ENCODE data around the gene KIRREL3. TPM values are rescaled to one million over a fixed set of nuclear protein-coding genes. Genes with fewer than 3 reads are reported as not detected.

KIRREL3 gene
- total RNA-seq, 4 donors from 2014 or later, result 0.19 TPM; not detected in 3

GRCh38 chr11:126700768-126701519, 299.6 kb downstream of the KIRREL3 start:
- Histone ChIP-seq H3K9me3 (no peaks in the 10 kb centered on the region), H3K4me1 (no peaks in the 10 kb centered on the region), H3K4me3 (no peak overlapping the region), H3K27ac (no peak overlapping the region), H3K36me3 (no peaks in the 10 kb centered on the region), H3K27me3 (peaks cover 0 to 7% (median 0%) of the 10 kb centered on the region in 4 donors)
- TF ChIP-seq, protein P1, sequence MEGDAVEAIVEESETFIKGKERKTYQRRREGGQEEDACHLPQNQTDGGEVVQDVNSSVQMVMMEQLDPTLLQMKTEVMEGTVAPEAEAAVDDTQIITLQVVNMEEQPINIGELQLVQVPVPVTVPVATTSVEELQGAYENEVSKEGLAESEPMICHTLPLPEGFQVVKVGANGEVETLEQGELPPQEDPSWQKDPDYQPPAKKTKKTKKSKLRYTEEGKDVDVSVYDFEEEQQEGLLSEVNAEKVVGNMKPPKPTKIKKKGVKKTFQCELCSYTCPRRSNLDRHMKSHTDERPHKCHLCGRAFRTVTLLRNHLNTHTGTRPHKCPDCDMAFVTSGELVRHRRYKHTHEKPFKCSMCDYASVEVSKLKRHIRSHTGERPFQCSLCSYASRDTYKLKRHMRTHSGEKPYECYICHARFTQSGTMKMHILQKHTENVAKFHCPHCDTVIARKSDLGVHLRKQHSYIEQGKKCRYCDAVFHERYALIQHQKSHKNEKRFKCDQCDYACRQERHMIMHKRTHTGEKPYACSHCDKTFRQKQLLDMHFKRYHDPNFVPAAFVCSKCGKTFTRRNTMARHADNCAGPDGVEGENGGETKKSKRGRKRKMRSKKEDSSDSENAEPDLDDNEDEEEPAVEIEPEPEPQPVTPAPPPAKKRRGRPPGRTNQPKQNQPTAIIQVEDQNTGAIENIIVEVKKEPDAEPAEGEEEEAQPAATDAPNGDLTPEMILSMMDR (IDR thresholded peaks at IDR 0.05), result no peak
- TF ChIP-seq POLR2A (IDR thresholded peaks at IDR 0.05), result no peak
- WGBS, 2 donors, result 72 to 76% methylated on average over 9 of the region's 9 CpGs
- intact Hi-C loops (cut with DNase I), result no loop called here
- no peak for DNase-seq

- no peak for DNase-seq
- TF ChIP-seq, protein P1 (IDR thresholded peaks at IDR 0.05), result no peak
- TF ChIP-seq POLR2A (IDR thresholded peaks at IDR 0.05), result no peak
- Histone ChIP-seq H3K4me1 (no peaks in the 10 kb centered on the region), H3K4me3 (no peak overlapping the region), H3K36me3 (no peaks in the 10 kb centered on the region), H3K9me3 (no peaks in the 10 kb centered on the region), H3K27ac (no peak overlapping the region), H3K27me3 (peaks cover 0 to 7% (median 0%) of the 10 kb centered on the region in 4 donors)
- WGBS, 2 donors, result 55 to 60% methylated on average over 6 of the region's 8 CpGs
- intact Hi-C loops (cut with DNase I), result no loop called here
Observed at GRCh38 chr11:126698576-126698975, 302.0 kb downstream of the KIRREL3 start.

DNA sequence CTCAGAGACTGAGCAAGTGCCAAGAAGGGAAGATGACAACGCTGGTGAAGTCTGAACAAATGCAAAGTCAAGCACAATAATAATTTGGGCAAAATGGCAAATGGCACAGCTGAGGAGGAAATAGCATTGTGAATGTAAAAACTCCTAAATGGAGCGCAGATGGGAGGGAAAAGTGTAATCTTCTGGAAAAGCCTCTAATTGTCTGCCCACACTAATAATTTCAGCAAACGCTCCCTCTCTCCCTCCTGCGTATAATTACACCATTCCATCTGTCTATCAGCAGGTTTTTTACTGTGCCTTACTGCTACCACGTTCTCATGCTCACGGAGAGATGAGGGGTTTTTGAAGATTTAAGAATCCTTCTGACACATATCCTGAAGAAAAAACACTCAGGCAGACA, 302.6 kb downstream of the KIRREL3 start:
- Histone ChIP-seq H3K27ac (no peak overlapping the region), H3K36me3 (no peaks in the 10 kb centered on the region), H3K4me3 (no peak overlapping the region), H3K4me1 (no peaks in the 10 kb centered on the region), H3K27me3 (peaks cover 0 to 7% (median 0%) of the 10 kb centered on the region in 4 donors), H3K9me3 (no peaks in the 10 kb centered on the region)
- WGBS, 2 donors, result 69% methylated on average over 6 of the region's 6 CpGs
- no peak for DNase-seq
- intact Hi-C loops (cut with DNase I), result no loop called here
- TF ChIP-seq, protein P1 (IDR thresholded peaks at IDR 0.05), result no peak
- no peak for TF ChIP-seq POLR2A (IDR thresholded peaks at IDR 0.05)

- 51 to 82% methylated on average over 5 of the region's 8 CpGs for WGBS, 2 donors
- no peak overlapping the region for H3K27ac ChIP-seq
- TF ChIP-seq POLR2A (IDR thresholded peaks at IDR 0.05), result no peak
- TF ChIP-seq, protein P1 (IDR thresholded peaks at IDR 0.05), result no peak
- no peak for DNase-seq
- H3K4me3 ChIP-seq, result no peak overlapping the region
- H3K27me3 ChIP-seq, result peaks cover 0 to 7% (median 0%) of the 10 kb centered on the region in 4 donors
- no peaks in the 10 kb centered on the region for H3K9me3 ChIP-seq
- H3K36me3 ChIP-seq, result no peaks in the 10 kb centered on the region
- no peaks in the 10 kb centered on the region for H3K4me1 ChIP-seq
- intact Hi-C loops (cut with DNase I), result no loop called here
Observed at GRCh38 chr11:126696982-126697381, 303.6 kb downstream of the KIRREL3 start.

GRCh38 chr11:126695293-126695692, 305.3 kb downstream of the KIRREL3 start:
- H3K4me3 ChIP-seq, result no peak overlapping the region
- intact Hi-C loops (cut with DNase I), result no loop called here
- no peak for DNase-seq
- H3K36me3 ChIP-seq, result no peaks in the 10 kb centered on the region
- H3K27me3 ChIP-seq, result peaks cover 0 to 5% (median 0%) of the 10 kb centered on the region in 4 donors
- no peaks in the 10 kb centered on the region for H3K9me3 ChIP-seq
- H3K27ac ChIP-seq, result no peak overlapping the region
- WGBS, 2 donors, result 62 to 64% methylated on average over 4 of the region's 4 CpGs
- H3K4me1 ChIP-seq, result no peaks in the 10 kb centered on the region
- TF ChIP-seq, protein P1 (IDR thresholded peaks at IDR 0.05), result no peak
- TF ChIP-seq POLR2A (IDR thresholded peaks at IDR 0.05), result no peak

All from esophagus squamous epithelium (tissue), 5 donors.